IPS-18a (cell line): ENCODE results near the gene ARPC1B.
A peak's percentile ranks its signal among the peaks of the same experiment; 100 is the strongest.
"Not testable (repeated sequence)": the region's sequence is repeated elsewhere in the genome, so short reads cannot be mapped to it uniquely, and the experiment has no call there.

Experiments used
- H3K27ac ChIP-seq: one replicate; pipeline ENCODE4 v1.5.1; 2013; ENCODE audit warnings: low read length
- H3K27me3 ChIP-seq: one replicate; pipeline ENCODE4 v1.6.1; 2013; ENCODE audit warnings: mild to moderate bottlenecking, low read length; ENCODE audit not compliant: control insufficient read depth, insufficient read depth
- H3K36me3 ChIP-seq: one replicate; pipeline ENCODE4 v1.6.1; 2013; ENCODE audit warnings: low read depth, low read length; ENCODE audit not compliant: control insufficient read depth
- H3K4me1 ChIP-seq: one replicate; pipeline ENCODE4 v1.6.1; 2013; ENCODE audit warnings: low read depth, low read length; ENCODE audit not compliant: control insufficient read depth
- H3K4me3 ChIP-seq: one replicate; pipeline ENCODE4 v1.5.1; 2013; ENCODE audit warnings: low read length
- H3K9ac ChIP-seq: one replicate; pipeline ENCODE4 v1.6.1; 2013; ENCODE audit warnings: mild to moderate bottlenecking, low read length, moderate library complexity
- H3K9me3 ChIP-seq: one replicate; pipeline ENCODE4 v1.6.1; 2013; ENCODE audit warnings: low read depth, low read length; ENCODE audit not compliant: control insufficient read depth

The ARPC1B gene

DNA sequence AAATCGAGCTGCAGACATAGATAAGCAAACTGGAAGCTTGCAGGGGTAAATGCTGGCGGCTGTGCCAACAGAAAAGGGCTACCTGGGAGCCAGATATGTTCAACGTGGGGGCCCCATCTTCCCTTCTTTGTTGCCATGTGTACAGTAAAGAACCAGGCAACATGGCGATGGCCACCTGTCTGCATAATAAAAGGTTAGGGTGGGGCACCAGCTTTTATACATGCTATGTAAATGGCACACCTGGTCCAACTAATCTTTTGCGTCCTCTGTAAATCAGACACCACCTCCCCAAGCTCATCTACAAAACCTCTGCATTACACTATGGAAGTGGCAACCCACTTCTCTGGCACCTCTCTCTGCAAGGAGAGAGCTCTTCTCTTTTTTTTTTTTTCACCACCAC, 48.1 kb downstream of the ARPC1B start:
- Histone ChIP-seq H3K36me3 (peaks cover 71% of the 10 kb centered on the region), H3K27ac (no peak overlapping the region), H3K9ac (no peak overlapping the region), H3K4me1 (no peaks in the 10 kb centered on the region), H3K9me3 (no peaks in the 10 kb centered on the region), H3K4me3 (no peak overlapping the region), H3K27me3 (no peaks in the 10 kb centered on the region)

DNA sequence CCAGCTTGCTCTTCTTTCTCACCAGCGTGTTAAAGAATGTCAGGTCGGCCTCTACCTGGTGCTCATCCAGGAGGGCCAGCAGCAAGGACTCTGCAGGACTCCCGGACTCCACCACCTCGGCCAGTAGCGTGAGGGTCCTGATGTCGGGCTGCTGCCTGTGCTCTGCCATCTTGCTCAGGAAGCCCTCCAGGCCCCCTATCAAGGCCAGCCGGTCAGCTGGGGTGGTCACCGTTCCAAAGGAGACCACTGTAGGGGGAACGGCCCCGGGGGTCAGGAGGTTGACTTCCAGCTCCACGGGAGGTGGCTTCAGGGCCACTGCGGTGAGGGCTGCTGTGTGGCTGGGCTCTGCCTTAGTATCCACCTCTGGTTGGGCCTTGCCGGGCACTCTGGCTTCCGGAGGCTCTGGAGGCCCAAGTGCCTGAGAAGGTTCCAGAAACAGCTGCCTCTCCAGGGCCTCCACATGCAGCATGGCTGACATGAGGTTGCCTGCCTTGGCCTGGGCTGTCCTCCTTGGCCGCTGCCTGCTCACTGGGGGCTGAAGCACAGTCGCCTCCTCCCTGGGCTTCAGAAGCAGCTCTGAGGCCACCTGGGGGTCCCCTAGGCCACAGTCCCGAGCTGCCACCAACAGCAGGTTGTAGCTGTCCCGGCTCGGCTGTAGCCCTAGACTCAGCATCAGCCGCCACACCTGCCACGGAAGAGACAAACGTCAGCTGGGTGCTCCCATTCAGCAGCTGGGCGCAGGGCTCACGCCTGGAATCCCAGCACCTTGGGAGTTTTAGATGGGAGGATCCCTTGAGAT, 50.6 kb downstream of the ARPC1B start:
- peaks cover 60% of the 10 kb centered on the region for H3K36me3 ChIP-seq

DNA sequence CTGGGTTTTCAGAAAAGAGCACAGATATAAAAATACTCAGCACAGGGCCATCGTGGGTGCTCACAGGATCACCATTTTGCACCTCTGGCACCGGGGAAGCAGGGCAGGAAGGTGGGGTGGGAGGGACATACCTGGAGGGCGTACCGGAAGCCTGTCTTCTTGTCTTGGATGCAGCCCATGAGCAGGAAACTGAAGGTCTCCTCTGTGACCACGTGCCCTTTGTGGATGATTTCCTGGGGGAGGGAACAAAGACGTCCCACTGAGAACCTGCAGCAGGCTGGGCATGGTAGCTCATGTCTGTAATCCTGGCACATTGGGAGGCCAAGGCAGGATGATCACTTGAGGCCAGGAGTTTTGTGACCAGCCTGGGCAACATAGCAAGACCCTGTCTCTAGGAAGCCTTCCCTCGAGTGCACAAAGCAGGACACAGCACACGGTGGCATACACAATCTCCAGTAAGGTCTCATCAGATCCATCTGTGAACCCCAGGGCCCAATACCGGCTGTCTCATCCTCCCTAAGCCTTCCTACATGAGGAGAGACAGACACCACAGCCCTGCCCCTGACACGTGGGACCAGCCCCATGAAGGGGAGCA, 54.5 kb downstream of the ARPC1B start:
- Histone ChIP-seq H3K9ac (no peak overlapping the region), H3K27ac (no peak overlapping the region), H3K27me3 (no peaks in the 10 kb centered on the region), H3K4me3 (no peak overlapping the region), H3K4me1 (no peaks in the 10 kb centered on the region), H3K9me3 (no peaks in the 10 kb centered on the region), H3K36me3 (peaks cover 57% of the 10 kb centered on the region)

More for the DNA sequence above, 50.6 kb downstream of the ARPC1B start:
- no peaks in the 10 kb centered on the region for H3K9me3 ChIP-seq
- no peak overlapping the region for H3K27ac ChIP-seq
- no peaks in the 10 kb centered on the region for H3K4me1 ChIP-seq
- H3K9ac ChIP-seq = no peak overlapping the region
- H3K4me3 ChIP-seq = no peak overlapping the region
- H3K27me3 ChIP-seq = no peaks in the 10 kb centered on the region

GRCh38 chr7:99429756-99430155, 55.2 kb downstream of the ARPC1B start:
- Histone ChIP-seq H3K4me3 (no peak overlapping the region), H3K27me3 (no peaks in the 10 kb centered on the region), H3K27ac (no peak overlapping the region), H3K36me3 (peaks cover 57% of the 10 kb centered on the region), H3K4me1 (no peaks in the 10 kb centered on the region), H3K9ac (no peak overlapping the region), H3K9me3 (no peaks in the 10 kb centered on the region)

- H3K4me1 ChIP-seq, H3K27ac ChIP-seq, H3K27me3 ChIP-seq, H3K9ac ChIP-seq, H3K9me3 ChIP-seq, H3K4me3 ChIP-seq: not testable (repeated sequence)
- peaks cover 56% of the 10 kb centered on the region for H3K36me3 ChIP-seq
Observed at GRCh38 chr7:99431756-99432540, 57.4 kb downstream of the ARPC1B start.

DNA sequence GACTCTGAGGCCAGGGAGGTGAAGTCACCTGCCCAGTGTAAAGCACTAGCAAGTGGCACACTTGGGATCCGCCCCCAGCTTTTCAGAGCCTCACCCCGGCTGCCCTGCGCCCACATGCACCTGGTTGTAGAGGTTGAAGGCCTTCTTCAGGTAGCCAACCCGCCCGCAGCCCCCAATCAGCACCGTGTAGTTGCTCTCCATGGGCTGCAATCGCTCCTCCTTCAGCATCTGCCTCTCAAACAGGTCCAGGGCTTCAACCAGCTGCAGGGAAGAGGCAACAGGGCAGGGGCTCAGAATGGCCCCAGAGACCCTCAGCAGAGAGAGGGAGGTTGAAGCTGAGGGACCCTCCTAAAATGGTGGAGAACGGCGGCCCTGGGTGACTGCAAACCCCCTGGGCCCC, 58.6 kb downstream of the ARPC1B start:
- Histone ChIP-seq H3K36me3 (peaks cover 56% of the 10 kb centered on the region), H3K4me3 (no peak overlapping the region), H3K27ac (no peak overlapping the region), H3K27me3 (no peaks in the 10 kb centered on the region), H3K4me1 (peaks cover 4% of the 10 kb centered on the region), H3K9me3 (no peaks in the 10 kb centered on the region), H3K9ac (no peak overlapping the region)

GRCh38 chr7:99437946-99438572, 63.5 kb downstream of the ARPC1B start:
- H3K4me1 ChIP-seq = peaks cover 8% of the 10 kb centered on the region
- H3K27ac ChIP-seq = no peak overlapping the region
- peak overlapping the region; percentile 92 for H3K4me3 ChIP-seq
- H3K9ac ChIP-seq = peak overlapping the region; percentile 89
- H3K9me3 ChIP-seq = no peaks in the 10 kb centered on the region
- peaks cover 31% of the 10 kb centered on the region for H3K36me3 ChIP-seq
- no peaks in the 10 kb centered on the region for H3K27me3 ChIP-seq

- no peak within 1 kb of the TSS for H3K27ac ChIP-seq
- peak within 1 kb of the TSS; percentile 92 for H3K4me3 ChIP-seq
- no peaks in the 10 kb centered on the region for H3K9me3 ChIP-seq
- peaks cover 8% of the 10 kb centered on the region for H3K4me1 ChIP-seq
- peak within 1 kb of the TSS; percentile 89 for H3K9ac ChIP-seq
- no peaks in the 10 kb centered on the region for H3K27me3 ChIP-seq
- H3K36me3 ChIP-seq = peaks cover 27% of the 10 kb centered on the region
Observed at GRCh38 chr7:99438573-99439480, 64.3 kb downstream of the ARPC1B start, which contains the start of the genes CPSF4 and PTCD1. TSS of gene CPSF4 (plus strand) at chr7:99438943. CDS start at chr7:99439083, 140 bp downstream. TSS of gene PTCD1 (minus strand) at chr7:99438798. CDS start at chr7:99435242, 3,556 bp downstream.

DNA sequence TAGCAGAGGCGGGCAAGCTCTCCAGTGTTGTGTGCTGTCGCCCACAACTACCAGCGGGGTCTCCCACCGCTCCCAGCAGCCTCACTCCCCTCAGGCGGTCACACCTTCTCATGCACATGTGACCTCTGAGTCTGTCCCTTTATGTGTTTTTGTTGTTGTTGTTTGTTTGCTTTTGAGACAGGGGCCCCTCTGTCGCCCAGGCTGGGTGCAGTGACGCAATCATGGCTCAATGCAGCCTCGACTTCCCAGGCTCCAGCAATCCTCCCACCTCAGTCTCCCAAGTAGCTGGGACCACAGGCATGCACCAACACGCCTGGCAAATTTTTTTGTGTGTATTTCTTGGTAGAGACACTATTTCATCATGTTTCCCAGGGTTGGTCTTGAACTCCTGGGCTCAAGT, 65.7 kb downstream of the ARPC1B start:
- peaks cover 8% of the 10 kb centered on the region for H3K4me1 ChIP-seq
- H3K27me3 ChIP-seq = no peaks in the 10 kb centered on the region
- no peak overlapping the region for H3K27ac ChIP-seq
- H3K4me3 ChIP-seq = peak overlapping the region; percentile 92
- H3K9me3 ChIP-seq = no peaks in the 10 kb centered on the region
- peaks cover 23% of the 10 kb centered on the region for H3K36me3 ChIP-seq
- no peak overlapping the region for H3K9ac ChIP-seq
